HepG2 (cell line): Measurements from ENCODE around the gene NME8. TPM values are rescaled to one million over a fixed set of nuclear protein-coding genes. Genes with fewer than 3 reads are reported as not detected.

ENCODE experiments used
- ATF1 ChIP-seq: IDR thresholded peaks from 2 replicates; pipeline ENCODE4 v1.6.1; 2016; ENCODE audit warnings: mild to moderate bottlenecking, control low read depth
- GABPB1 ChIP-seq: IDR thresholded peaks from 2 replicates; pipeline ENCODE4 v1.6.1; 2016; ENCODE audit warnings: mild to moderate bottlenecking, missing genetic modification reagents, moderate library complexity, missing compliant biosample characterization
- HNF4G ChIP-seq, 2 experiments: sonication (generic) in 1 of 2; formaldehyde crosslinking in 1 of 2; IDR thresholded peaks; 2 replicates each; pipeline versions ENCODE4 v1.4.0 to v1.6.1; 2011 to 2020; ENCODE audit warnings: borderline replicate concordance in 2 of 2, low read depth in 2 of 2, mild to moderate bottlenecking in 2 of 2, low read length in 1 of 2, missing genetic modification reagents in 1 of 2, moderate library complexity in 1 of 2
- HOXD1 ChIP-seq: sonication (generic); formaldehyde crosslinking; IDR thresholded peaks from 2 replicates; pipeline ENCODE4 v1.5.0; 2020; ENCODE audit warnings: missing genetic modification reagents
- IKZF1 ChIP-seq: fragments of 450-650 bp; IDR thresholded peaks from 2 replicates; pipeline ENCODE4 v1.7.1; 2016
- NBN ChIP-seq: fragments of 450-650 bp; conservative IDR thresholded peaks from 2 replicates; pipeline ENCODE4 v1.6.1; 2017
- NPAS2 ChIP-seq: sonication (generic); formaldehyde crosslinking; IDR thresholded peaks from 2 replicates; pipeline ENCODE4 v1.8.0; 2022; ENCODE audit warnings: mild to moderate bottlenecking, missing genetic modification reagents, borderline replicate concordance
- NR3C1 ChIP-seq: sonication (generic); formaldehyde crosslinking; IDR thresholded peaks from 2 replicates; pipeline ENCODE4 v1.4.0; 2020; ENCODE audit warnings: missing genetic modification reagents
- PAWR ChIP-seq: sonication (generic); formaldehyde crosslinking; IDR thresholded peaks from 2 replicates; pipeline ENCODE4 v1.4.0; 2020; ENCODE audit warnings: missing genetic modification reagents, mild to moderate bottlenecking, borderline replicate concordance
- RCOR2 ChIP-seq: IDR thresholded peaks from 2 replicates; pipeline ENCODE4 v1.6.1; 2016; ENCODE audit warnings: missing biosample characterization, missing genetic modification reagents
- RFX1 ChIP-seq: fragments of 450-650 bp; IDR thresholded peaks from 2 replicates; pipeline ENCODE4 v1.6.1; 2017
- SMYD3 ChIP-seq: sonication (generic); formaldehyde crosslinking; IDR thresholded peaks from 2 replicates; pipeline ENCODE4 v1.8.1; 2023; ENCODE audit warnings: mild to moderate bottlenecking, missing genetic modification reagents
- SOX5 ChIP-seq: IDR thresholded peaks from 2 replicates; pipeline ENCODE4 v1.6.1; 2016; ENCODE audit warnings: borderline replicate concordance
- SRSF9 ChIP-seq: fragments of 200-400 bp; formaldehyde crosslinking; IDR thresholded peaks from 2 replicates; pipeline ENCODE4 v1.6.1; 2018; ENCODE audit warnings: borderline replicate concordance, mild to moderate bottlenecking, low read depth, low read length; ENCODE audit not compliant: insufficient read depth, poor library complexity, severe bottlenecking
- TCF7L2 ChIP-seq: IDR thresholded peaks from 2 replicates; pipeline ENCODE4 v1.6.1; 2011; ENCODE audit warnings: mild to moderate bottlenecking, low read depth, low read length, moderate library complexity
- YEATS4 ChIP-seq: sonication (generic); formaldehyde crosslinking; IDR thresholded peaks from 2 replicates; pipeline ENCODE4 v1.4.0; 2020; ENCODE audit warnings: missing genetic modification reagents, borderline replicate concordance
- ZFX ChIP-seq: sonication (generic); formaldehyde crosslinking; IDR thresholded peaks from 2 replicates; pipeline ENCODE4 v1.4.0; 2020; ENCODE audit warnings: mild to moderate bottlenecking, low read depth, missing genetic modification reagents, moderate library complexity
- ZNF180 ChIP-seq: sonication (generic); formaldehyde crosslinking; IDR thresholded peaks from 2 replicates; pipeline ENCODE4 v1.4.0; 2020; ENCODE audit warnings: low read depth, missing genetic modification reagents, borderline replicate concordance
- ZNF441 ChIP-seq: sonication (generic); formaldehyde crosslinking; IDR thresholded peaks from 2 replicates; pipeline ENCODE4 v1.7.0; 2021; ENCODE audit warnings: missing genetic modification reagents, borderline replicate concordance
- ZNF773 ChIP-seq: sonication (generic); formaldehyde crosslinking; IDR thresholded peaks from 2 replicates; pipeline ENCODE4 v1.4.0; 2020; ENCODE audit warnings: missing genetic modification reagents, borderline replicate concordance
- ZSCAN30 ChIP-seq: sonication (generic); formaldehyde crosslinking; IDR thresholded peaks from 2 replicates; pipeline ENCODE4 v1.5.0; 2020; ENCODE audit warnings: mild to moderate bottlenecking, missing genetic modification reagents
- polyA plus RNA-seq, 8 experiments: library from polyadenylated mRNA; depleted of rRNA in 3 of 8; stranded (reverse) in 7 of 8; unstranded in 1 of 8; fragments of >200 nt; fragmentation: Illumina TruSeq in 4 of 8; extraction: Trizol in 4 of 8; gene quantifications; 2 replicates each; pipeline versions ENCODE4 v1.2.1 to v1.2.3, GENCODE V29; 2011 to 2016; ENCODE audit warnings: low read depth in 4 of 8, missing spikeins in 1 of 8, mixed read lengths in 1 of 8; ENCODE audit not compliant: insufficient read depth in 1 of 8
- total RNA-seq, 5 experiments: library from RNA; depleted of rRNA; stranded (reverse); fragments of >200 nt; fragmentation: Illumina TruSeq; extraction: Trizol; gene quantifications; 2 replicates each; pipeline ENCODE4 v1.2.3, GENCODE V29; 2016; ENCODE audit warnings: low read depth in 1 of 5
- TF ChIP-seq, protein P1 (sequence below): sonication (generic); formaldehyde crosslinking; IDR thresholded peaks from 2 replicates; pipeline ENCODE4 v1.5.0; 2020; ENCODE audit warnings: mild to moderate bottlenecking, missing genetic modification reagents, borderline replicate concordance
- TF ChIP-seq, protein P2 (sequence below): sonication (generic); formaldehyde crosslinking; IDR thresholded peaks from 2 replicates; pipeline ENCODE4 v1.4.0; 2020; ENCODE audit warnings: missing genetic modification reagents

Gene NME8
- total and polyA plus RNA-seq, 2 of the 13 experiments (the other 11 are each of a cell fraction or from before 2014, with no cell fraction given), result not detected

GRCh38 chr7:37942934-37943610 is 94.7 kb downstream of the NME8 start (continued):
- TF ChIP-seq, protein P1, sequence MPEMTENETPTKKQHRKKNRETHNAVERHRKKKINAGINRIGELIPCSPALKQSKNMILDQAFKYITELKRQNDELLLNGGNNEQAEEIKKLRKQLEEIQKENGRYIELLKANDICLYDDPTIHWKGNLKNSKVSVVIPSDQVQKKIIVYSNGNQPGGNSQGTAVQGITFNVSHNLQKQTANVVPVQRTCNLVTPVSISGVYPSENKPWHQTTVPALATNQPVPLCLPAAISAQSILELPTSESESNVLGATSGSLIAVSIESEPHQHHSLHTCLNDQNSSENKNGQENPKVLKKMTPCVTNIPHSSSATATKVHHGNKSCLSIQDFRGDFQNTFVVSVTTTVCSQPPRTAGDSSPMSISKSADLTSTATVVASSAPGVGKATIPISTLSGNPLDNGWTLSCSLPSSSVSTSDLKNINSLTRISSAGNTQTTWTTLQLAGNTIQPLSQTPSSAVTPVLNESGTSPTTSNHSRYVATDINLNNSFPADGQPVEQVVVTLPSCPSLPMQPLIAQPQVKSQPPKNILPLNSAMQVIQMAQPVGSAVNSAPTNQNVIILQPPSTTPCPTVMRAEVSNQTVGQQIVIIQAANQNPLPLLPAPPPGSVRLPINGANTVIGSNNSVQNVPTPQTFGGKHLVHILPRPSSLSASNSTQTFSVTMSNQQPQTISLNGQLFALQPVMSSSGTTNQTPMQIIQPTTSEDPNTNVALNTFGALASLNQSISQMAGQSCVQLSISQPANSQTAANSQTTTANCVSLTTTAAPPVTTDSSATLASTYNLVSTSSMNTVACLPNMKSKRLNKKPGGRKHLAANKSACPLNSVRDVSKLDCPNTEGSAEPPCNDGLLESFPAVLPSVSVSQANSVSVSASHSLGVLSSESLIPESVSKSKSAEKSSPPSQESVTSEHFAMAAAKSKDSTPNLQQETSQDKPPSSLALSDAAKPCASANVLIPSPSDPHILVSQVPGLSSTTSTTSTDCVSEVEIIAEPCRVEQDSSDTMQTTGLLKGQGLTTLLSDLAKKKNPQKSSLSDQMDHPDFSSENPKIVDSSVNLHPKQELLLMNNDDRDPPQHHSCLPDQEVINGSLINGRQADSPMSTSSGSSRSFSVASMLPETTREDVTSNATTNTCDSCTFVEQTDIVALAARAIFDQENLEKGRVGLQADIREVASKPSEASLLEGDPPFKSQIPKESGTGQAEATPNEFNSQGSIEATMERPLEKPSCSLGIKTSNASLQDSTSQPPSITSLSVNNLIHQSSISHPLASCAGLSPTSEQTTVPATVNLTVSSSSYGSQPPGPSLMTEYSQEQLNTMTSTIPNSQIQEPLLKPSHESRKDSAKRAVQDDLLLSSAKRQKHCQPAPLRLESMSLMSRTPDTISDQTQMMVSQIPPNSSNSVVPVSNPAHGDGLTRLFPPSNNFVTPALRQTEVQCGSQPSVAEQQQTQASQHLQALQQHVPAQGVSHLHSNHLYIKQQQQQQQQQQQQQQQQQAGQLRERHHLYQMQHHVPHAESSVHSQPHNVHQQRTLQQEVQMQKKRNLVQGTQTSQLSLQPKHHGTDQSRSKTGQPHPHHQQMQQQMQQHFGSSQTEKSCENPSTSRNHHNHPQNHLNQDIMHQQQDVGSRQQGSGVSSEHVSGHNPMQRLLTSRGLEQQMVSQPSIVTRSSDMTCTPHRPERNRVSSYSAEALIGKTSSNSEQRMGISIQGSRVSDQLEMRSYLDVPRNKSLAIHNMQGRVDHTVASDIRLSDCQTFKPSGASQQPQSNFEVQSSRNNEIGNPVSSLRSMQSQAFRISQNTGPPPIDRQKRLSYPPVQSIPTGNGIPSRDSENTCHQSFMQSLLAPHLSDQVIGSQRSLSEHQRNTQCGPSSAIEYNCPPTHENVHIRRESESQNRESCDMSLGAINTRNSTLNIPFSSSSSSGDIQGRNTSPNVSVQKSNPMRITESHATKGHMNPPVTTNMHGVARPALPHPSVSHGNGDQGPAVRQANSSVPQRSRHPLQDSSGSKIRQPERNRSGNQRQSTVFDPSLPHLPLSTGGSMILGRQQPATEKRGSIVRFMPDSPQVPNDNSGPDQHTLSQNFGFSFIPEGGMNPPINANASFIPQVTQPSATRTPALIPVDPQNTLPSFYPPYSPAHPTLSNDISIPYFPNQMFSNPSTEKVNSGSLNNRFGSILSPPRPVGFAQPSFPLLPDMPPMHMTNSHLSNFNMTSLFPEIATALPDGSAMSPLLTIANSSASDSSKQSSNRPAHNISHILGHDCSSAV (CRISPR knock-in tag), result no peak
- TF ChIP-seq ZNF441 (no peak; the same call in 1 of the 2 replicates), GABPB1 (peak; percentile 72), TCF7L2 (peak; percentile 91), HNF4G (IDR thresholded peaks at IDR 0.05; ENCODE audit: borderline replicate concordance, low read depth, low read length) (peak; percentile 98), HNF4G (CRISPR knock-in tag; IDR thresholded peaks at IDR 0.05; ENCODE audit: borderline replicate concordance, low read depth) (peak; percentile 99), ZSCAN30 (CRISPR knock-in tag) (no peak), NPAS2 (CRISPR knock-in tag) (no peak), HOXD1 (CRISPR knock-in tag) (no peak; the same call in none of the 2 replicates), PAWR (CRISPR knock-in tag) (no peak), SOX5 (CRISPR knock-in tag) (peak; percentile 98), ZFX (CRISPR knock-in tag) (peak; percentile 98), SMYD3 (CRISPR knock-in tag) (peak; percentile 84; the same call in 1 of the 2 replicates), NR3C1 (CRISPR knock-in tag) (no peak), SRSF9 (no peak), RCOR2 (CRISPR knock-in tag) (peak; percentile 98), NBN (no peak), ZNF180 (no peak), YEATS4 (CRISPR knock-in tag) (peak; percentile 78), RFX1 (peak; percentile 70), ATF1 (CRISPR knock-in tag) (peak; percentile 73), IKZF1 (no peak), ZNF773 (no peak)
- TF ChIP-seq, protein P2, sequence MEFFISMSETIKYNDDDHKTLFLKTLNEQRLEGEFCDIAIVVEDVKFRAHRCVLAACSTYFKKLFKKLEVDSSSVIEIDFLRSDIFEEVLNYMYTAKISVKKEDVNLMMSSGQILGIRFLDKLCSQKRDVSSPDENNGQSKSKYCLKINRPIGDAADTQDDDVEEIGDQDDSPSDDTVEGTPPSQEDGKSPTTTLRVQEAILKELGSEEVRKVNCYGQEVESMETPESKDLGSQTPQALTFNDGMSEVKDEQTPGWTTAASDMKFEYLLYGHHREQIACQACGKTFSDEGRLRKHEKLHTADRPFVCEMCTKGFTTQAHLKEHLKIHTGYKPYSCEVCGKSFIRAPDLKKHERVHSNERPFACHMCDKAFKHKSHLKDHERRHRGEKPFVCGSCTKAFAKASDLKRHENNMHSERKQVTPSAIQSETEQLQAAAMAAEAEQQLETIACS (CRISPR knock-in tag), result no peak
